DND-41 (cell line): ENCODE measurements around the gene TTC17.

Experiments used
- ATAC-seq: fragments of 200-7000 bp; cut with Tn5 transposase; 3 replicates; pipeline ENCODE4 v1.9.1; 2021; ENCODE audit warnings: low read depth; ENCODE audit not compliant: insufficient read depth
- DNase-seq: peaks from one replicate; pipeline ENCODE4 v3.0.0-alpha.2; 2020
- H2AFZ ChIP-seq: 2 replicates; pipeline ENCODE4 v1.6.0; 2012; ENCODE audit warnings: low read depth, low read length
- H3K27ac ChIP-seq: 2 replicates; pipeline ENCODE4 v1.5.1; 2012; ENCODE audit warnings: low read length, inconsistent platforms
- H3K27me3 ChIP-seq: fragments of 200-600 bp; sonication (generic); 2 replicates; pipeline ENCODE4 v1.6.0; 2012; ENCODE audit warnings: low read length, mild to moderate bottlenecking, inconsistent platforms; ENCODE audit not compliant: insufficient read depth, poor library complexity
- H3K36me3 ChIP-seq: 2 replicates; pipeline ENCODE4 v1.5.1; 2012; ENCODE audit warnings: low read length, inconsistent platforms; ENCODE audit not compliant: insufficient read depth
- H3K4me1 ChIP-seq: 2 replicates; pipeline ENCODE4 v1.5.1; 2012; ENCODE audit warnings: mild to moderate bottlenecking, low read length; ENCODE audit not compliant: insufficient read depth
- H3K4me2 ChIP-seq: 2 replicates; pipeline ENCODE4 v1.6.0; 2012; ENCODE audit warnings: mild to moderate bottlenecking, moderate library complexity, low read length, inconsistent platforms; ENCODE audit not compliant: insufficient read depth
- H3K4me3 ChIP-seq, 2 experiments: fragments of 200-600 bp in 1 of 2; shearing (Covaris generic) in 1 of 2; 2 replicates each; pipeline ENCODE4 v1.5.1; 2012 to 2016; ENCODE audit warnings: inconsistent platforms in 2 of 2, low read length in 2 of 2, mild to moderate bottlenecking in 2 of 2, low read depth in 1 of 2, moderate library complexity in 1 of 2
- H3K79me2 ChIP-seq: 2 replicates; pipeline ENCODE4 v1.6.0; 2012; ENCODE audit warnings: low read length, inconsistent platforms; ENCODE audit not compliant: insufficient read depth
- H3K9ac ChIP-seq: 2 replicates; pipeline ENCODE4 v1.6.0; 2012; ENCODE audit warnings: low read depth, mild to moderate bottlenecking, inconsistent platforms, low read length, moderate library complexity
- H3K9me3 ChIP-seq: 2 replicates; pipeline ENCODE4 v1.5.1; 2012; ENCODE audit warnings: low read length, moderate library complexity, mild to moderate bottlenecking, inconsistent platforms; ENCODE audit not compliant: insufficient read depth, severe bottlenecking
- H4K20me1 ChIP-seq: 2 replicates; pipeline ENCODE4 v1.6.0; 2012; ENCODE audit warnings: low read length; ENCODE audit not compliant: insufficient read depth
- EZH2 ChIP-seq: IDR thresholded peaks from 3 replicates; pipeline ENCODE4 v1.6.1; 2012; ENCODE audit warnings: borderline replicate concordance, low read depth, mild to moderate bottlenecking, moderate library complexity, low read length, inconsistent platforms; ENCODE audit not compliant: severe bottlenecking
- TF ChIP-seq, protein P1 (sequence below): IDR thresholded peaks from 2 replicates; pipeline ENCODE4 v1.5.1; 2012; ENCODE audit warnings: borderline replicate concordance, low read length, moderate library complexity, mild to moderate bottlenecking; ENCODE audit not compliant: poor library complexity, severe bottlenecking; ENCODE audit errors: extremely low read depth

TTC17 gene

DNA sequence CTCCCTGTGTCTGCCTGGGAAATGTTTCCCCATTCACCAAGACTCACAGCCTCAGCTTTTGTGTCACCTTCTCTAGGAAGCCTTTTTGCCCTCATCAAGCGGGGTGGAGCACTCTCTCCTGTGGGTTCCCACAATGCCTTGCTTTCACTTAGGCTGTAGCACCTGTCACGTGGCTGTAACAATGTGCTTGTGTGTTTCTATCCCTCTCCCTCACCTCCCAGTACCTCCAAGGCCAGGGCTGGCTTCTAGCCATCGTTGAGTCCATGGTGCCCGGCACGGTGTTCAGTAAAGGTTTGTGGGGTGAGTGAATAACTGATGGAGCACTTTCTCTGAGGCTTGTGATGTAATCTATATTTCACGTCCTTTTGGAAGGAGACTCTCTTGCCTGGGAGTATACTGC lies 153.2 kb downstream of the TTC17 start:
- Histone ChIP-seq H3K4me1 (peaks cover 23% of the 10 kb centered on the region), H3K9ac (no peak overlapping the region), H3K36me3 (no peaks in the 10 kb centered on the region), H2AFZ (no peak overlapping the region), H3K4me2 (no peak overlapping the region), H3K79me2 (no peaks in the 10 kb centered on the region), H3K9me3 (no peaks in the 10 kb centered on the region), H3K27me3 (no peaks in the 10 kb centered on the region), H4K20me1 (no peaks in the 10 kb centered on the region), H3K27ac (no peak overlapping the region), H3K4me3 (no peak overlapping the region)
- no peak for ATAC-seq
- DNase-seq, result no peak
- TF ChIP-seq, protein P1, sequence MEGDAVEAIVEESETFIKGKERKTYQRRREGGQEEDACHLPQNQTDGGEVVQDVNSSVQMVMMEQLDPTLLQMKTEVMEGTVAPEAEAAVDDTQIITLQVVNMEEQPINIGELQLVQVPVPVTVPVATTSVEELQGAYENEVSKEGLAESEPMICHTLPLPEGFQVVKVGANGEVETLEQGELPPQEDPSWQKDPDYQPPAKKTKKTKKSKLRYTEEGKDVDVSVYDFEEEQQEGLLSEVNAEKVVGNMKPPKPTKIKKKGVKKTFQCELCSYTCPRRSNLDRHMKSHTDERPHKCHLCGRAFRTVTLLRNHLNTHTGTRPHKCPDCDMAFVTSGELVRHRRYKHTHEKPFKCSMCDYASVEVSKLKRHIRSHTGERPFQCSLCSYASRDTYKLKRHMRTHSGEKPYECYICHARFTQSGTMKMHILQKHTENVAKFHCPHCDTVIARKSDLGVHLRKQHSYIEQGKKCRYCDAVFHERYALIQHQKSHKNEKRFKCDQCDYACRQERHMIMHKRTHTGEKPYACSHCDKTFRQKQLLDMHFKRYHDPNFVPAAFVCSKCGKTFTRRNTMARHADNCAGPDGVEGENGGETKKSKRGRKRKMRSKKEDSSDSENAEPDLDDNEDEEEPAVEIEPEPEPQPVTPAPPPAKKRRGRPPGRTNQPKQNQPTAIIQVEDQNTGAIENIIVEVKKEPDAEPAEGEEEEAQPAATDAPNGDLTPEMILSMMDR, result no peak
- TF ChIP-seq EZH2, result no peak

DNA sequence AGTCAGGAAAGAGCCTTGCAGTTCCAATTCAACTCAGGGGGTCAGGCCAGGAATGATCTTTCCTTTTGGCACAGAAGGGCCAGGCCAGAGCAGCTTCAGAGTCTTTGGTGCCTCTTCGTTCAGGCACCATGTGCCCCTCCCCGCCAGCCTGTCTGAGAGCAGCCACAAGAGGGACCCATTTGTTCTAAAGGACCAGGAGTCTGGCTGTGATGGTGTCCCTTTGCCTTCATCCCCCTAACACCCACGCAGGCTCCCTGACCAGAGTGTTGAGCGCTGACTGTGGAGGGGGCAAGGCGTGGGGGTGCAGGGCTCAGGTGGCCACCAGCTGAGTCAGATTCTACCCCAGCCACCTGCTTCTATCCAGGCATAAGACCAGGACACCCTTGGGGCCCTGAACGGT lies 156.4 kb downstream of the TTC17 start:
- DNase-seq (no peak), ATAC-seq (0 out of 3 replicates have a peak, but pooled peaks have one; percentile 48)
- no peaks in the 10 kb centered on the region for H4K20me1 ChIP-seq
- no peak overlapping the region for H2AFZ ChIP-seq
- no peak overlapping the region for H3K9ac ChIP-seq
- H3K9me3 ChIP-seq, result no peaks in the 10 kb centered on the region
- no peaks in the 10 kb centered on the region for H3K36me3 ChIP-seq
- no peaks in the 10 kb centered on the region for H3K79me2 ChIP-seq
- no peaks in the 10 kb centered on the region for H3K4me1 ChIP-seq
- no peaks in the 10 kb centered on the region for H3K27me3 ChIP-seq
- TF ChIP-seq, protein P1, result peak; percentile 27
- TF ChIP-seq EZH2, result no peak
- no peak overlapping the region for H3K4me2 ChIP-seq
- no peak overlapping the region for H3K4me3 ChIP-seq
- H3K27ac ChIP-seq, result no peak overlapping the region

DNA sequence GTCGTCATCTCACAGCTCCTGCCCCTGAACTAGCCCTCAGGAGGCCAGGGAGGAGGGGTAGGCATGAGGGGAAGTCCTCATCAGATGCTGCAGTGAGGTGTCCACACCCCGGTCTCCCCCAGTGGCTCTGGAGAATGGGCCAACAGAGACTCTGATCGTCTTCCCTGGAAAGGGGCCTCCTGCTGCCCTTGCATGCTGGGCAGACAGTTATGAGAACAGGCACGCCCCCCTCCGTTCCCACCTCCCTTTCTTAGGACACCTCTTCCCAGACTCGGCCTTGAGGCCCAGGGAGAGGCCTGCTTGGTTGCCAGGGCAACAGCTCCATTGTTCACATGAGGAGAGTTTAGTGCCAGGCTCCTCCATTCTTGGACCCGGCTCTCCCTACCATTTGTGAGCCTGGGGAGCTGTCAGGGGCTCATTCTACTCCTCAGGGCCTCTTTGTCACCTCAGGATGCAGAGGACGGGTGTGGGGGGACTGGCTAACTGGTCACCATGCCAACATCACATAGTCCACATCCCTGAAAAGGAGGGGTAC lies 157.7 kb downstream of the TTC17 start:
- H3K4me2 ChIP-seq, result no peak overlapping the region
- no peaks in the 10 kb centered on the region for H3K79me2 ChIP-seq
- no peaks in the 10 kb centered on the region for H3K4me1 ChIP-seq
- no peak for ATAC-seq
- DNase-seq, result no peak
- H3K9ac ChIP-seq, result no peak overlapping the region
- H3K27ac ChIP-seq, result no peak overlapping the region
- no peaks in the 10 kb centered on the region for H3K36me3 ChIP-seq
- no peaks in the 10 kb centered on the region for H3K9me3 ChIP-seq
- H2AFZ ChIP-seq, result no peak overlapping the region
- no peaks in the 10 kb centered on the region for H4K20me1 ChIP-seq
- no peak for TF ChIP-seq EZH2
- TF ChIP-seq, protein P1, result no peak
- no peak overlapping the region for H3K4me3 ChIP-seq
- H3K27me3 ChIP-seq, result no peaks in the 10 kb centered on the region

DNA sequence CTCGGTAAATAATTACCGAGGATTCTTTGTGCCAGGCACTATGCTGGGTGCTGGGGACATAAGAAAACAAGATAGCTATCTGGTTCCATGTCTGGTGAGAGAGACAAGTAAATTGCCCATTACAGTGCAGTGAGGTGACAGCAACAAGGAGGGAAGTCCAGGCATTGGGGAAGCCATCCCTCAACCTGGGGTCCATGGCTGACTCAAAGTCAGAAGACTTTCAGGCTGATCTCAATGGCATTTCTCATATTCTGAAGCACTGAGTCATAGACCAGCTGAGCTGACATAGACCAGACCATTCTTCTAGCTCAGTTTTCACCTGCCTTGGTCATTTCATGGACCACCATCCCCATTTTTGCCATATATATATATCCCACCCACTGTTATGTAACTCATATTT lies 158.8 kb downstream of the TTC17 start:
- DNase-seq, result no peak
- no peaks in the 10 kb centered on the region for H3K4me1 ChIP-seq
- TF ChIP-seq, protein P1, result no peak
- TF ChIP-seq EZH2, result no peak
- no peaks in the 10 kb centered on the region for H4K20me1 ChIP-seq
- H3K27ac ChIP-seq, result no peak overlapping the region
- H3K9me3 ChIP-seq, result peaks cover 4% of the 10 kb centered on the region
- no peaks in the 10 kb centered on the region for H3K36me3 ChIP-seq
- H3K79me2 ChIP-seq, result no peaks in the 10 kb centered on the region
- H3K4me3 ChIP-seq, result no peak overlapping the region
- H3K4me2 ChIP-seq, result no peak overlapping the region
- no peaks in the 10 kb centered on the region for H3K27me3 ChIP-seq
- H2AFZ ChIP-seq, result no peak overlapping the region
- H3K9ac ChIP-seq, result no peak overlapping the region
- no peak for ATAC-seq
